HG02981 (cell line): ENCODE data around the gene ELFN1.
"Not testable (repeated sequence)": the region's sequence is repeated elsewhere in the genome, so short reads cannot be mapped to it uniquely, and the experiment has no call there.

Source experiments
- ATAC-seq: cut with Tn5 transposase; IDR thresholded peaks from one replicate; pipeline ENCODE4 v1.9.1; 2021; ENCODE audit warnings: mild to moderate bottlenecking, moderate library complexity; ENCODE audit not compliant: unreplicated experiment

Gene ELFN1

GRCh38 chr7:1707756-1708595 is 37.9 kb downstream of the ELFN1 start:
- no peak for ATAC-seq

GRCh38 chr7:1708596-1709251 is 38.6 kb downstream of the ELFN1 start:
- no peak for ATAC-seq

GRCh38 chr7:1709281-1709680 is 39.2 kb downstream of the ELFN1 start:
- ATAC-seq: no peak

- ATAC-seq: no peak
These were observed 39.8 kb downstream of the ELFN1 start for GRCh38 chr7:1709900-1710299.

GRCh38 chr7:1710936-1711335 is 40.9 kb downstream of the ELFN1 start:
- no peak for ATAC-seq

- ATAC-seq: no peak
These were observed 42.9 kb downstream of the ELFN1 start for GRCh38 chr7:1712907-1713501.

- ATAC-seq: no peak
These were observed 43.7 kb downstream of the ELFN1 start for GRCh38 chr7:1713502-1714484.

- no peak for ATAC-seq
These were observed 44.7 kb downstream of the ELFN1 start for GRCh38 chr7:1714583-1715330.

GRCh38 chr7:1715331-1715625 is 45.2 kb downstream of the ELFN1 start:
- ATAC-seq: no peak

- ATAC-seq: no peak
These were observed 45.6 kb downstream of the ELFN1 start for GRCh38 chr7:1715671-1716074.

GRCh38 chr7:1716263-1717094 is 46.4 kb downstream of the ELFN1 start:
- no peak for ATAC-seq

- no peak for ATAC-seq
These were observed 47.0 kb downstream of the ELFN1 start for GRCh38 chr7:1717095-1717483.

- no peak for ATAC-seq
These were observed 48.0 kb downstream of the ELFN1 start for GRCh38 chr7:1717903-1718676.

- not testable (repeated sequence) for ATAC-seq
These were observed 48.8 kb downstream of the ELFN1 start for GRCh38 chr7:1718850-1719249.

GRCh38 chr7:1719256-1719655 is 49.2 kb downstream of the ELFN1 start:
- not testable (repeated sequence) for ATAC-seq

- ATAC-seq: no peak
These were observed 49.8 kb downstream of the ELFN1 start for GRCh38 chr7:1719913-1720312.

- no peak for ATAC-seq
These were observed 50.2 kb downstream of the ELFN1 start for GRCh38 chr7:1720326-1720725.

- ATAC-seq: no peak
These were observed 51.1 kb downstream of the ELFN1 start for GRCh38 chr7:1721047-1721690.
